ENCODE measurements around the gene PARVA. TPM values are rescaled to one million over a fixed set of nuclear protein-coding genes. Genes with fewer than 3 reads are reported as not detected.

PARVA gene
- total RNA-seq, 4 donors from 2014 or later: 181 to 228 (median 210) TPM

DNA sequence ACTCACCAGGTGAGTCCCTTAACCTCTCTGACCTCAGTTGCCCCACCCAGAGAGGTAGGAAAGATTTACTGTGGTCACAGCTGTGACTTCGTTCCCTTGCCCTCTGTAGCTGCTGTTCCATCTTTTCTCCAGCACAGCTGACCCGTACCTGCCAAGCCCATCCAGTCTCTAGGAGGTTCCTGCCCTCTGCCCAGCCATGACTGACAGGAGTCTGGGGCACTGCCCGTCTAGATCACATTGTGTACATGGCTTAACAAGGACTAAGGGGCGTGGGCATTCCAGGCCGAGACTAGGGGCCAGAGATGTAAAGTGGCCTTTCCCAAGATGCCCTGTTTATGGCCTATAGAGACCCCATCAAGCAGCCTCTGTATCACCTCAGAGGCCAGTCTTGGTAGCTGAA, 132.0 kb downstream of the PARVA start:
- TF ChIP-seq, protein P1, sequence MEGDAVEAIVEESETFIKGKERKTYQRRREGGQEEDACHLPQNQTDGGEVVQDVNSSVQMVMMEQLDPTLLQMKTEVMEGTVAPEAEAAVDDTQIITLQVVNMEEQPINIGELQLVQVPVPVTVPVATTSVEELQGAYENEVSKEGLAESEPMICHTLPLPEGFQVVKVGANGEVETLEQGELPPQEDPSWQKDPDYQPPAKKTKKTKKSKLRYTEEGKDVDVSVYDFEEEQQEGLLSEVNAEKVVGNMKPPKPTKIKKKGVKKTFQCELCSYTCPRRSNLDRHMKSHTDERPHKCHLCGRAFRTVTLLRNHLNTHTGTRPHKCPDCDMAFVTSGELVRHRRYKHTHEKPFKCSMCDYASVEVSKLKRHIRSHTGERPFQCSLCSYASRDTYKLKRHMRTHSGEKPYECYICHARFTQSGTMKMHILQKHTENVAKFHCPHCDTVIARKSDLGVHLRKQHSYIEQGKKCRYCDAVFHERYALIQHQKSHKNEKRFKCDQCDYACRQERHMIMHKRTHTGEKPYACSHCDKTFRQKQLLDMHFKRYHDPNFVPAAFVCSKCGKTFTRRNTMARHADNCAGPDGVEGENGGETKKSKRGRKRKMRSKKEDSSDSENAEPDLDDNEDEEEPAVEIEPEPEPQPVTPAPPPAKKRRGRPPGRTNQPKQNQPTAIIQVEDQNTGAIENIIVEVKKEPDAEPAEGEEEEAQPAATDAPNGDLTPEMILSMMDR (IDR thresholded peaks at IDR 0.05): no peak
- TF ChIP-seq POLR2AphosphoS5 (IDR thresholded peaks at IDR 0.05): no peak
- TF ChIP-seq POLR2A (IDR thresholded peaks at IDR 0.05; ENCODE audit: low read depth): no peak
- no peak for TF ChIP-seq EP300 (IDR thresholded peaks at IDR 0.05)
- Histone ChIP-seq H3K4me1 (peaks cover 7 to 53% (median 40%) of the 10 kb centered on the region in 4 donors), H3K27ac (replicated peaks in 1 of 4) (peak overlapping the region; percentile 42 to 55 (median 51)), H3K9me3 (no peaks in the 10 kb centered on the region), H3K27me3 (no peaks in the 10 kb centered on the region), H3K36me3 (peaks cover 20 to 71% (median 40%) of the 10 kb centered on the region in 4 donors), H3K4me3 (no peak overlapping the region)
- 92% methylated on average over 2 of the region's 5 CpGs for WGBS
- intact Hi-C loops (cut with DNase I): loop anchor here (10.0 kb wide), 1 partner anchor 155 kb away; no protein-coding TSS in a partner anchor
- peak; percentile 90 for DNase-seq (ENCODE audit: extremely low spot score)

DNA sequence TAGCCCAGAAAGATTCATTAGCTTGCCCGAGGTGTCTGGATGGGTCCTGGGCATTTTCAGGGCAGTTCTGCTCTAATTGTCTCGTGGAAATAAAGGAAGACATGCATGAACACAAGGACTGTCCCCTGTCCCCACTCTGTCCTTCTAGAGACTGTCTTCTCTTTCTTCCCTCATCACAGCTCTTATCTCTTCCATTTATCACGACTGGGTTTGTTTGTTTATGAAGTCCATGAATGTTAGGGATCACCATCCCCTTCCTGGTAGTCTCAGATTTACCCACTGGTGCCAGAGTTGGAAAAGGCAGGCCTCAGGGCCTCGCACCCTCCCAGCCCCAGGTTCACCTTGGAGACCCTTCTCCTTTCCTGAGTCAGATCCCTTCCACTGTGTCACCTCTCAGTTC, 134.8 kb downstream of the PARVA start:
- DNase-seq (ENCODE audit: extremely low spot score): peak; percentile 60
- Histone ChIP-seq H3K4me1 (peaks cover 6 to 37% (median 34%) of the 10 kb centered on the region in 4 donors), H3K36me3 (peaks cover 26 to 82% (median 44%) of the 10 kb centered on the region in 4 donors), H3K27me3 (no peaks in the 10 kb centered on the region), H3K9me3 (no peaks in the 10 kb centered on the region), H3K27ac (replicated peaks in 1 of 4) (no peak overlapping the region), H3K4me3 (no peak overlapping the region)
- TF ChIP-seq EP300 (IDR thresholded peaks at IDR 0.05): no peak
- TF ChIP-seq POLR2AphosphoS5 (IDR thresholded peaks at IDR 0.05): peak in 1 of 2 donors; percentile 4
- TF ChIP-seq, protein P1 (IDR thresholded peaks at IDR 0.05): no peak
- no peak for TF ChIP-seq POLR2A (IDR thresholded peaks at IDR 0.05; ENCODE audit: low read depth)
- intact Hi-C loops (cut with DNase I): no loop called here
- 85% methylated on average over 4 of the region's 4 CpGs for WGBS

DNA sequence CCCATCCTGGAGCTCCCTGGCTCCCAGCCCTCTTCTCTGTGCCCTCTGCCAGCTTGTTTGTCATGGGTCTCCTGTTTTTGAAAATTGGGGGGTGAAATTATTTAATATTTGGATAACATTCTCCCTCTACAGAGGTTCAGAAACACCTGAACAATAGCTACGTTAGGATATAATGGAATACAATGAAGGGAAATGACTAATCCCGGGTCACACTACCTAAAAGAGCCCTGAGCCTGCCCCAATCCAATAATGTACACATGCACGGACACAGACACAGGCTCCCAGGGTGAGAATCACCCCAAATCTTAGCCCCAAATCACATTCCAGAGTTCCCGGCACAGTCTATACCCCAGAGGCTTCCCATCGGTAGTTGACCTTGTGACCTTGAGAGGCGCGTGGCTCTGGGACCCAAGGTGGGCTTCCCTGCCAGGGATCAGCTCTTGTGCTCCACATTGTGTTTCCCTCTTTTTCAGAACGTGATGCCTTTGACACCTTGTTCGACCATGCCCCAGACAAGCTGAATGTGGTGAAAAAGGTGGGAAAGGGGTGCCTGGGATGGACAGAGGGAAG, 135.5 kb downstream of the PARVA start:
- H3K9me3 ChIP-seq: no peaks in the 10 kb centered on the region
- 80% methylated on average over 9 of the region's 9 CpGs for WGBS
- DNase-seq (ENCODE audit: extremely low spot score): peak; percentile 68
- peaks cover 28 to 90% (median 51%) of the 10 kb centered on the region in 4 donors for H3K36me3 ChIP-seq
- TF ChIP-seq, protein P1 (IDR thresholded peaks at IDR 0.05): no peak
- TF ChIP-seq POLR2AphosphoS5 (IDR thresholded peaks at IDR 0.05) (no peak), POLR2A (IDR thresholded peaks at IDR 0.05; ENCODE audit: low read depth) (no peak), EP300 (IDR thresholded peaks at IDR 0.05) (no peak)
- no peak overlapping the region for H3K4me3 ChIP-seq
- H3K4me1 ChIP-seq: peaks cover 0 to 36% (median 31%) of the 10 kb centered on the region in 4 donors
- peak overlapping the region in 1 of 4 donors; percentile 25 for H3K27ac ChIP-seq (replicated peaks in 1 of 4)
- no peaks in the 10 kb centered on the region for H3K27me3 ChIP-seq
- intact Hi-C loops (cut with DNase I): no loop called here

DNA sequence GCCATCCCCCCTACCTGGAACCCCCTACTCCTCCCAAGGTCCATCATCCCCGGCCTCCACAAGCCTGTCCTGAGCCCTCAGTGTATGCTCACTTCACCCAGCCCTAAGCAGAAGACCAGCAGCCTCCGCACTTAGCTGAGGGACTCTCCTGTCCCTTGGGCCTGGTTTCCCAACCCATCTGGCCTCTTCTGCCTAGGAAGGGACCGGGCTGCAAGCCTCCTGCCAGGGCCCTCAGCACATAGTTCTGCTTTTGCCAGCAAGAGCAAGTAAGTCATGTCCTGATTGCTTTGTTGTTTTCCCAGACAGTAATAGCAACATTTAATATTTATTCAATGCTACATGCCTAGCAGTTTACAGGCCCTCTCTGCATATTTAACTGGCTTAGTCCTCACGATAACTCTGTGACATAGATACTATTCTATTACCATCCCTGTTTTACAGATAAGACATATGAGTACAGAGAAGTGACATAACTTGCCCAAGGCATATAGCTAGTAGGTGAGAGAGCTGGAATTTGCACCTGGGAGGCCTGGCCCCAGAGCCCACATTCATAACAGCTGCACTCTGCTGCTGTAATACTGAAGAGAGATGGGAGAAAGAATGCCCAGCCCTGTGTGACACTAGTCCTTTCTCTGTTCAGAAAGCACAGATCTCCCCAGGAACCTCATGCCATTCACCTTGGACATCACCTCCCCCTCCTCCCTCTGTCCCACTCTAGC, 139.2 kb downstream of the PARVA start:
- DNase-seq (ENCODE audit: extremely low spot score): no peak
- peak overlapping the region in 3 of 4 donors; percentile 9 to 20 (median 10) for H3K27ac ChIP-seq (replicated peaks in 1 of 4)
- peaks cover 0 to 43% (median 39%) of the 10 kb centered on the region in 4 donors for H3K4me1 ChIP-seq
- H3K4me3 ChIP-seq: no peak overlapping the region
- H3K36me3 ChIP-seq: peaks cover 37 to 96% (median 63%) of the 10 kb centered on the region in 4 donors
- intact Hi-C loops (cut with DNase I): no loop called here
- H3K9me3 ChIP-seq: no peaks in the 10 kb centered on the region
- H3K27me3 ChIP-seq: no peaks in the 10 kb centered on the region
- no peak for TF ChIP-seq EP300 (IDR thresholded peaks at IDR 0.05)
- TF ChIP-seq POLR2A (IDR thresholded peaks at IDR 0.05; ENCODE audit: low read depth): no peak
- TF ChIP-seq, protein P1 (IDR thresholded peaks at IDR 0.05): no peak
- TF ChIP-seq POLR2AphosphoS5 (IDR thresholded peaks at IDR 0.05): no peak
- WGBS: 93% methylated on average over 4 of the region's 4 CpGs

All from esophagus muscularis mucosa (tissue), 4 donors.